ENCODE results near the gene CBL.

Gene CBL

GRCh38 chr11:119288219-119288618, 82.1 kb downstream of the CBL start:
- peaks cover 24% of the 10 kb centered on the region for H3K36me3 ChIP-seq (ENCODE audit: control insufficient read depth, insufficient read depth, low read length)
- no peak overlapping the region for H3K9ac ChIP-seq (ENCODE audit: low read depth, low read length)
- no peaks in the 10 kb centered on the region for H3K27me3 ChIP-seq (ENCODE audit: control insufficient read depth, insufficient read depth, low read length)
- H3K4me1 ChIP-seq (ENCODE audit: control insufficient read depth, insufficient read depth, low read length) = no peaks in the 10 kb centered on the region
- no peaks in the 10 kb centered on the region for H3K9me3 ChIP-seq (ENCODE audit: control insufficient read depth, insufficient read depth, low read length)
- H3K4me3 ChIP-seq (ENCODE audit: low read depth, low read length) = no peak overlapping the region

- Histone ChIP-seq H3K9me3 (ENCODE audit: control insufficient read depth, insufficient read depth, low read length) (no peaks in the 10 kb centered on the region), H3K27me3 (ENCODE audit: control insufficient read depth, insufficient read depth, low read length) (no peaks in the 10 kb centered on the region), H3K9ac (ENCODE audit: low read depth, low read length) (no peak overlapping the region), H3K4me3 (ENCODE audit: low read depth, low read length) (no peak overlapping the region), H3K4me1 (ENCODE audit: control insufficient read depth, insufficient read depth, low read length) (no peaks in the 10 kb centered on the region), H3K36me3 (ENCODE audit: control insufficient read depth, insufficient read depth, low read length) (peaks cover 15% of the 10 kb centered on the region)
Observed at GRCh38 chr11:119290894-119291497, 84.9 kb downstream of the CBL start.

- Histone ChIP-seq H3K9me3 (ENCODE audit: control insufficient read depth, insufficient read depth, low read length) (no peaks in the 10 kb centered on the region), H3K9ac (ENCODE audit: low read depth, low read length) (no peak overlapping the region), H3K4me3 (ENCODE audit: low read depth, low read length) (no peak overlapping the region), H3K36me3 (ENCODE audit: control insufficient read depth, insufficient read depth, low read length) (peaks cover 6% of the 10 kb centered on the region), H3K4me1 (ENCODE audit: control insufficient read depth, insufficient read depth, low read length) (no peaks in the 10 kb centered on the region), H3K27me3 (ENCODE audit: control insufficient read depth, insufficient read depth, low read length) (no peaks in the 10 kb centered on the region)
Observed at GRCh38 chr11:119293461-119293860, 87.3 kb downstream of the CBL start.

- no peaks in the 10 kb centered on the region for H3K27me3 ChIP-seq (ENCODE audit: control insufficient read depth, insufficient read depth, low read length)
- H3K4me3 ChIP-seq (ENCODE audit: low read depth, low read length) = no peak overlapping the region
- H3K9ac ChIP-seq (ENCODE audit: low read depth, low read length) = no peak overlapping the region
- H3K9me3 ChIP-seq (ENCODE audit: control insufficient read depth, insufficient read depth, low read length) = no peaks in the 10 kb centered on the region
- H3K36me3 ChIP-seq (ENCODE audit: control insufficient read depth, insufficient read depth, low read length) = peaks cover 14% of the 10 kb centered on the region
- no peaks in the 10 kb centered on the region for H3K4me1 ChIP-seq (ENCODE audit: control insufficient read depth, insufficient read depth, low read length)
Observed at GRCh38 chr11:119295178-119295577, 89.0 kb downstream of the CBL start.

- Histone ChIP-seq H3K9me3 (ENCODE audit: control insufficient read depth, insufficient read depth, low read length) (no peaks in the 10 kb centered on the region), H3K4me3 (ENCODE audit: low read depth, low read length) (no peak overlapping the region), H3K27me3 (ENCODE audit: control insufficient read depth, insufficient read depth, low read length) (no peaks in the 10 kb centered on the region), H3K36me3 (ENCODE audit: control insufficient read depth, insufficient read depth, low read length) (peaks cover 17% of the 10 kb centered on the region), H3K9ac (ENCODE audit: low read depth, low read length) (no peak overlapping the region), H3K4me1 (ENCODE audit: control insufficient read depth, insufficient read depth, low read length) (no peaks in the 10 kb centered on the region)
Observed at GRCh38 chr11:119297938-119298337, 91.8 kb downstream of the CBL start.

- Histone ChIP-seq H3K4me1 (ENCODE audit: control insufficient read depth, insufficient read depth, low read length) (no peaks in the 10 kb centered on the region), H3K27me3 (ENCODE audit: control insufficient read depth, insufficient read depth, low read length) (no peaks in the 10 kb centered on the region), H3K4me3 (ENCODE audit: low read depth, low read length) (no peak overlapping the region), H3K9ac (ENCODE audit: low read depth, low read length) (no peak overlapping the region), H3K36me3 (ENCODE audit: control insufficient read depth, insufficient read depth, low read length) (peaks cover 17% of the 10 kb centered on the region), H3K9me3 (ENCODE audit: control insufficient read depth, insufficient read depth, low read length) (no peaks in the 10 kb centered on the region)
Observed at GRCh38 chr11:119298726-119299125, 92.6 kb downstream of the CBL start.

GRCh38 chr11:119299416-119299815, 93.3 kb downstream of the CBL start:
- H3K9me3 ChIP-seq (ENCODE audit: control insufficient read depth, insufficient read depth, low read length) = no peaks in the 10 kb centered on the region
- H3K9ac ChIP-seq (ENCODE audit: low read depth, low read length) = no peak overlapping the region
- H3K4me3 ChIP-seq (ENCODE audit: low read depth, low read length) = no peak overlapping the region
- H3K36me3 ChIP-seq (ENCODE audit: control insufficient read depth, insufficient read depth, low read length) = peaks cover 17% of the 10 kb centered on the region
- H3K27me3 ChIP-seq (ENCODE audit: control insufficient read depth, insufficient read depth, low read length) = no peaks in the 10 kb centered on the region
- no peaks in the 10 kb centered on the region for H3K4me1 ChIP-seq (ENCODE audit: control insufficient read depth, insufficient read depth, low read length)

GRCh38 chr11:119300198-119300964, 94.2 kb downstream of the CBL start:
- no peaks in the 10 kb centered on the region for H3K4me1 ChIP-seq (ENCODE audit: control insufficient read depth, insufficient read depth, low read length)
- H3K9me3 ChIP-seq (ENCODE audit: control insufficient read depth, insufficient read depth, low read length) = no peaks in the 10 kb centered on the region
- no peak overlapping the region for H3K4me3 ChIP-seq (ENCODE audit: low read depth, low read length)
- peaks cover 17% of the 10 kb centered on the region for H3K36me3 ChIP-seq (ENCODE audit: control insufficient read depth, insufficient read depth, low read length)
- H3K9ac ChIP-seq (ENCODE audit: low read depth, low read length) = no peak overlapping the region
- H3K27me3 ChIP-seq (ENCODE audit: control insufficient read depth, insufficient read depth, low read length) = no peaks in the 10 kb centered on the region

GRCh38 chr11:119303227-119303718, 97.1 kb downstream of the CBL start:
- no peaks in the 10 kb centered on the region for H3K9me3 ChIP-seq (ENCODE audit: control insufficient read depth, insufficient read depth, low read length)
- no peaks in the 10 kb centered on the region for H3K4me1 ChIP-seq (ENCODE audit: control insufficient read depth, insufficient read depth, low read length)
- no peak overlapping the region for H3K4me3 ChIP-seq (ENCODE audit: low read depth, low read length)
- H3K9ac ChIP-seq (ENCODE audit: low read depth, low read length) = no peak overlapping the region
- H3K27me3 ChIP-seq (ENCODE audit: control insufficient read depth, insufficient read depth, low read length) = no peaks in the 10 kb centered on the region
- H3K36me3 ChIP-seq (ENCODE audit: control insufficient read depth, insufficient read depth, low read length) = peaks cover 22% of the 10 kb centered on the region

- H3K4me1 ChIP-seq (ENCODE audit: control insufficient read depth, insufficient read depth, low read length) = no peaks in the 10 kb centered on the region
- no peaks in the 10 kb centered on the region for H3K27me3 ChIP-seq (ENCODE audit: control insufficient read depth, insufficient read depth, low read length)
- no peak overlapping the region for H3K9ac ChIP-seq (ENCODE audit: low read depth, low read length)
- peaks cover 24% of the 10 kb centered on the region for H3K36me3 ChIP-seq (ENCODE audit: control insufficient read depth, insufficient read depth, low read length)
- no peak overlapping the region for H3K4me3 ChIP-seq (ENCODE audit: low read depth, low read length)
- H3K9me3 ChIP-seq (ENCODE audit: control insufficient read depth, insufficient read depth, low read length) = no peaks in the 10 kb centered on the region
Observed at GRCh38 chr11:119305556-119306372, 99.6 kb downstream of the CBL start.

- no peaks in the 10 kb centered on the region for H3K4me1 ChIP-seq (ENCODE audit: control insufficient read depth, insufficient read depth, low read length)
- peaks cover 30% of the 10 kb centered on the region for H3K36me3 ChIP-seq (ENCODE audit: control insufficient read depth, insufficient read depth, low read length)
- no peak overlapping the region for H3K4me3 ChIP-seq (ENCODE audit: low read depth, low read length)
- no peak overlapping the region for H3K9ac ChIP-seq (ENCODE audit: low read depth, low read length)
- no peaks in the 10 kb centered on the region for H3K9me3 ChIP-seq (ENCODE audit: control insufficient read depth, insufficient read depth, low read length)
- H3K27me3 ChIP-seq (ENCODE audit: control insufficient read depth, insufficient read depth, low read length) = no peaks in the 10 kb centered on the region
Observed at GRCh38 chr11:119306373-119306890, 100.3 kb downstream of the CBL start.
